Loucy (cell line): Measurements from ENCODE around the gene RALB.

ENCODE experiments used
- CTCF ChIP-seq: fragments of 200-600 bp; sonication (generic); conservative IDR thresholded peaks from 2 replicates; pipeline ENCODE4 v1.5.1; 2014; ENCODE audit warnings: mild to moderate bottlenecking, antibody characterized with exemption, low read length
- EZH2phosphoT487 ChIP-seq: fragments of 200-600 bp; IDR thresholded peaks from 2 replicates; pipeline ENCODE4 v1.6.1; 2018; ENCODE audit warnings: antibody characterized with exemption, mild to moderate bottlenecking, moderate library complexity, borderline replicate concordance

GRCh38 chr2:120275617-120276400 is 23.2 kb downstream of the RALB start:
- TF ChIP-seq CTCF = no peak
- no peak for TF ChIP-seq EZH2phosphoT487
